Body of pancreas (tissue), 4 donors: Measurements from ENCODE around the gene CCDC13.

ENCODE experiments used
- CTCF ChIP-seq, 7 experiments: fragments of 450-650 bp in 4 of 7; fragments of 200-600 bp in 3 of 7; sonication (generic) in 3 of 7; IDR thresholded peaks; one replicate each; pipeline ENCODE4 v1.5.1; 2016 to 2019; ENCODE audit warnings: antibody characterized with exemption in 7 of 7
- POLR2A ChIP-seq, 3 donors: fragments of 450-650 bp; IDR thresholded peaks; one replicate each; pipeline ENCODE4 v1.6.1; 2016; ENCODE audit warnings: antibody characterized with exemption in 3 of 3, mild to moderate bottlenecking in 2 of 3

GRCh38 chr3:42780892-42781700, 8.0 kb upstream of the CCDC13 start:
- TF ChIP-seq POLR2A (IDR thresholded peaks at IDR 0.05): no peak
- peak; percentile 42 to 82 (median 80) for TF ChIP-seq CTCF (IDR thresholded peaks at IDR 0.05)
